ENCODE data around the gene PAPOLB. TPM values are rescaled to one million over a fixed set of nuclear protein-coding genes. Genes with fewer than 3 reads are reported as not detected.

The PAPOLB gene
- total RNA-seq, 2 donors from 2014 or later, result not detected

DNA sequence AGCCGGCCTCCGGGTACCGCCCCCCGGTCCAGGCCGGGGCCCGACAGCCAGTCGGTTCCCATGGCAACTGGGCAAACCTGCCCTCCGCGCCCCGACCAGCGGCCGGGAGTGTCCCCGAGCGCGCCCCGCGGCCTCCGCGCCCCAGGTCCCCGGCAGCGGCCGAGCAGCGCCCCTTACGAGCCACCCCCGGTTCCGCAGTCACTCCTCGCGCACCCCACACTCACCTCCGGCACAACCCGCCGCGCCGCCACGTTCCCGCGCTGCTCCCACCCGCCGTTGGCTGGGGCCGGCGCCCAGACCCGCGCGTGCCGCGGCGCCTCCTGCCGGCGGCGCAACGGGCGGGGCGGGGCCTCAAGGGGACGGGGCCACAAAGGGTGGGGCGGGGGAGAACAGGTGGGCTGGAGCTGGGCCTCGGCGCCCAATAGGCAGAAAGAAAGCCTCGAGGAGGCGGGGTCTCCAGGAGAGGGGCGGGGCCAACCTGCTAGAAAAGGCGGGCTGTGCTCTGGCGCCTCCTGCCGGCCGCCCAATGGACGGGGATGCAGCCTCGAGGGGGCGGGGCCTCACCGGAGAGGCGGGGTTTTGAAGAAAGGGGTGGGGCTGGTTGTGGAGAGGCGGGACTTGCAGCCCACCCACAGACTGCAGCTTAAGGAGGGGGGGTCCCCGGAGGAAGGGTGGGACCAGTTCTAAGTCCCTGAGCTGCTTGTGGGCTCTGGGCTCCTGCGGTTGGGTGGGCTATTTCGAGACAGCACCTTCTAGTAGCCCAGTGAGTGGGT, 21.7 kb upstream of the PAPOLB start, which contains the start of gene RADIL:
Gene RADIL, minus strand, starts transcription at position 345 of the 773 bp plus-strand sequence. CDS start 5,577 bp downstream, outside the sequence.
- peak; percentile 99 for ATAC-seq (replicated peaks)
- Mint-ChIP-seq H3K9me3 (no peaks in the 10 kb centered on the region), H3K27me3 (peaks cover 15% of the 10 kb centered on the region), H3K36me3 (ENCODE audit: low read depth) (no peaks in the 10 kb centered on the region), H3K4me3 (peak within 1 kb of the TSS; percentile 58), H3K27ac (no peak within 1 kb of the TSS), H3K4me1 (peaks cover 6% of the 10 kb centered on the region)

DNA sequence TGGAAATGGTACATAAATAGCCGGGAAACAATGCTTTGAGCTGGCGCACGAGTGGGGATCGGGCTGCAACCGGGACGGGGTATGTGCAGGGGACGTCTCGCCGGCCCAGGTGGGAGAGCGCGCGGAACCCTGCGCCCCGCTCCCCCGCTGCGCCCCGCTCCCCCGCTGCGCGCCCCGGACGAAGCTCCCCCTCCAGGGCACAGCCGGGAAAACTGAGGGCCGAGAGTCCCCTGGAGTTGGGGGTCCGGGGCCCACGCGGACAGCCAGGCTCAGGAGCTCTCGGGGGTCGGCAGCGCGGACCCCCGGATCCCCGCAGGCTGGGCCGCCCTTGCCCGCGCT, 21.2 kb upstream of the PAPOLB start:
- no peak for ATAC-seq (replicated peaks)
- H3K27ac Mint-ChIP-seq, result no peak overlapping the region
- H3K36me3 Mint-ChIP-seq (ENCODE audit: low read depth), result no peaks in the 10 kb centered on the region
- H3K27me3 Mint-ChIP-seq, result peaks cover 15% of the 10 kb centered on the region
- H3K4me3 Mint-ChIP-seq, result peak overlapping the region; percentile 58
- no peaks in the 10 kb centered on the region for H3K9me3 Mint-ChIP-seq
- peaks cover 6% of the 10 kb centered on the region for H3K4me1 Mint-ChIP-seq

DNA sequence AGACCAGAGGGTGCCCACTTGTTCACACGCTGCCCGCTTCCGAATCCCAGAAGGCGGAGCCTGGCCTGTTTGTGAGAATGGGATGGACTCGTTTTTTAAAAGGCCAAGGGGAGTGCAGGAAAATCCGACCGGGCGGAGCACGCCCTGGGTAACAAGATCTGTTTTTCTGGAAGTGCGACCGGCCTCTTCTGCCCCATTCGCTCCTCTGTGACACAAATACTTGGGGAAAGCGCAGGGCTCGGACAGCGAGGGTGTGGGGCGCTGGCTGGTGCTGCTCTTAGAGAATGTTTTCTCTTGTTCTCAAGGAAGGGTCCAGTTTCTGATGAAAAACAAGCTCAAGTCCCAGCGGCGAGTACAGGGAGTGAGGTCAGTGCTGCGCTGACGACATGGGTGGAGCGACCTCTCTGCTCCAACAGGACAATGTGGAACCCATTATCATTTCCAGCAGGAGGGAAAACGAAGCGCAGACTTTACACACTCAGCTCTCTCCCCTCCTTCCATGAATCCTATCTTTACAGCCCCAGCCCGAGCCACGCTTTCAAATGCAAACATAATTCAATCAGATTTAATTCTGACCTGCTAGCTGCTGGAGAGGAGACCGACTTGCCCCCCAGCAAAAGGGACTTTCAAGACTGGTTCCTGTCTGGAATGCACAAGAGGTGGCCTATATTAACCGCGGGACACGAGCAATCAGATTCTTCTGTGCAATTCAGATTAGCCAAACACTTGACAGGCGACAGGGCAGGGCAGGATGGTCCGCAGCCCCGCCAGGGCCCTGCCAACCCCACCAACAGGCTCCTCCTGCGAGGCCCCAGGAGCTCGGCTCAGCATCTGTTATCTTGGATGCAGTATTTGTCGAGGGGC, 20.6 kb upstream of the PAPOLB start:
- Mint-ChIP-seq H3K4me3 (peak overlapping the region; percentile 58), H3K4me1 (peaks cover 6% of the 10 kb centered on the region), H3K36me3 (ENCODE audit: low read depth) (no peaks in the 10 kb centered on the region), H3K9me3 (no peaks in the 10 kb centered on the region), H3K27ac (no peak overlapping the region), H3K27me3 (peaks cover 15% of the 10 kb centered on the region)
- no peak for ATAC-seq (replicated peaks)

DNA sequence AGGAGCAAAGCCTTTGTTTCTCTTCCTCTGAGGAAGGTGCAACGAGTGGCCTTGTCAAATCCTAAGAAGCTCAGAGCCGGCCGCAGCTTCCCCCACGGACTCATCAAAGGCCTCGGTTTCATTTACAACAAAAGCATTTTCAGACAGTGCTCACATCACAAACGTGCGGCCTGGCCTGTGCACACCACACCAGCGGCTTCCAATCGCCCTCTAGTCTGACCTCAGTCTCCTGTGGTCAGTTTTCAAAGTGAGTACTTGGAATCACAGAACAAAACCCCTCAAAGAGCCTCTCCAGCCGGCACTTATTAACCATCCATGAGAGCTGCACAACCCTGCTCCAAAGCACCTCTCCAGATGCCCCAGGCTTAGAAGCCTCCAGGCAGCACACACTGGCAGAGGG, 18.4 kb upstream of the PAPOLB start:
- Mint-ChIP-seq H3K36me3 (ENCODE audit: low read depth) (no peaks in the 10 kb centered on the region), H3K27ac (no peak overlapping the region), H3K9me3 (no peaks in the 10 kb centered on the region), H3K4me1 (peaks cover 6% of the 10 kb centered on the region), H3K27me3 (peaks cover 15% of the 10 kb centered on the region), H3K4me3 (no peak overlapping the region)
- ATAC-seq (replicated peaks), result no peak

DNA sequence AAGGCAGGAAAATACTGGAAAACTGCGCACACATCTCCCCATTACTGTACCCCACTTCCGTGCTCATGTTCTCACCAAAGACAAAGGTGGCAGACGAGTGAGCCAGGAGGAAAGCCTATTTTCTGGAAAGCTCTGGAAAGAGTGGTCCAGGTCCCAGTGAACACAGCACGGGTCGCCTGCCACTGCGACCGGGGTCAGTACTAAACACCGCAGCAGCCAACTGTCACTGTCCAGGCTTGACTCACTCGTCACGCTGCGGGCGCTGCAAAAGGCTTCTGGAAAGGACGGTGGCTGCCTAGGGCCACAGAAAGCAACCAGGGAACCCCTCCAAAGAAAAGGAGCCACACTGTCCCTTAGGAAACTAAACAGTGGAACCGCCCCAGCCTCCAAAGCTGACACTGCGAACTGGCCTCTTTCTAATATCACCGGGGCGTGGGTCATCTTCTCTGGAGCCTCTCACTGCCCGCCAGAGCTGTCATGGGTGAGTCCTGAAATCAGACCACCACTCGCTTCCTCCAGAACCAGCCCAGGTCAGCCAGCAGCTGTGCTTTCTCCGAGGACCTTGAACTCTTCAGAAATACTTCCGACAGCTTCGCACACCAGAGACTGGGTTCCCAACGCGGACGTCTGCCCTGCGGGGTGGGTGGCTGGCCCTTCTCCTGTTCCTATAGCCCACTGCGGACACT, 17.7 kb upstream of the PAPOLB start:
- Mint-ChIP-seq H3K27me3 (peaks cover 15% of the 10 kb centered on the region), H3K4me1 (peaks cover 6% of the 10 kb centered on the region), H3K36me3 (ENCODE audit: low read depth) (no peaks in the 10 kb centered on the region), H3K9me3 (no peaks in the 10 kb centered on the region), H3K4me3 (no peak overlapping the region), H3K27ac (no peak overlapping the region)
- no peak for ATAC-seq (replicated peaks)

DNA sequence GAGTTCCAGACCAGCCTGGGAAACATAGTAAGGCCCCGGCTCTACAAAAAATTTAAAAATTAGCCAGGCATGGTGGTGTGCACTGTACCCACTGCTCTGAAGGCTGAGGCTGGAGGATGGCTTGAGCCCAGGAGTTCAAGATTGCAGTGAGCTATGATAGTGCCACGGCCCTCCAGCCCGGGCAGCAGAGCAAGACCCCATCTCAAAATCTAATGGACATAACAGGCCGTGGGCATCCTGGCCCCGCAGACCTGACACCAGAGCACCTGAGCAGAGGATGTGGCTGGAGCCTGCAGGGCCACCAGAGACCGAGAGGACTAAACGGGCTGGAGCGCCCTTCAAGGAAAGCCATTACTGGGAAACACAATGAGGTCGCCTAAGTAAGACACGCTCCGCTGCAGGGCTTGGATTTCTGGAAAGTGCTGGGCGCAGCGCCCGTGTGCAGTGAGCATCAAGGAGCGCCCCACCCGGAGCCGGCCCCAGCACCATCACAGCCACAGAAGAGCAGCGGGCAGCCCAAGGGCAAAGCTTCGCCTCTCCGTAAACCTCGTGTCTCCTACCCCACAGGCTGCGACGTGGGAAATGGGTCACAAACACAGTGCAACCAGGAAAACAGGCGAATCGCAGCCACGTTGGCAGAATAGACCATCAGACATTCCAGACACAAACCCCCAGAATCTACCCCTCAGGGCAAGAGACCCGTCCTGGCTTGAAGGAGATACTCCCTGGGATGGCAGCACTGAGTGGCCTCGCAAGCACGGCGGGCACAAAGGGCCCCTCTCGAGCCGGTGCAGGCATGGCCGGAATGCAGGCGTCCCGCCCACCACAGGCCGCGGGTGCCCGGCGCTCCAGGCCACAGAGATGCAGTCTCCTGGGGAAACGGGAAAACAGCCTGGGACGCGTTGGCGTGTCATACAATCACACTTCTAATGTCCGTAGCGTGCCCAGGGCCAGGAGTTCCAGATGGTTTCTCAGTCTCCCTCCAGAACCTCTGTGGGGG, 16.8 kb upstream of the PAPOLB start:
- Mint-ChIP-seq H3K27me3 (peaks cover 15% of the 10 kb centered on the region), H3K9me3 (no peaks in the 10 kb centered on the region), H3K4me3 (no peak overlapping the region), H3K27ac (no peak overlapping the region), H3K36me3 (ENCODE audit: low read depth) (no peaks in the 10 kb centered on the region), H3K4me1 (peaks cover 6% of the 10 kb centered on the region)
- ATAC-seq (replicated peaks), result no peak

DNA sequence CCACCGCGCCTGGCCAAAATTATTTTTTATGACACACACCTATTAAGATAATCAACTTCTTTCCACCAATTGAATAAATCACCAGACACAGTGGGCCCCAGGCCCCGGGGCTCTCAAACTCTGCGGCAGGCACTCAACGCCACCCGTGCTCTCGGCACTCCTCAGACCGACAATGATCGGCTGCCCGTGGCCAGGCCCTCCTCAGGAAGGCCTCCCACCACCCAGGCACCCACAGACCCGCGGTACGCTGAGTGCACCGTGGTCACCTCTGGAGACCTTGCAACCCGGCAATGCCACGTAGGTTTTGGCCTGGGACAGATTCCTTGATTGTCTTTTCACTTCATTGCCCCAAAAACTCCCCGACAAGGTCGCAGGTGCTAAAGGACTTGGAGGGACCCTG, 14.8 kb upstream of the PAPOLB start:
- ATAC-seq (replicated peaks), result no peak
- Mint-ChIP-seq H3K9me3 (no peaks in the 10 kb centered on the region), H3K4me1 (no peaks in the 10 kb centered on the region), H3K4me3 (no peak overlapping the region), H3K36me3 (ENCODE audit: low read depth) (no peaks in the 10 kb centered on the region), H3K27ac (no peak overlapping the region), H3K27me3 (peaks cover 11% of the 10 kb centered on the region)

DNA sequence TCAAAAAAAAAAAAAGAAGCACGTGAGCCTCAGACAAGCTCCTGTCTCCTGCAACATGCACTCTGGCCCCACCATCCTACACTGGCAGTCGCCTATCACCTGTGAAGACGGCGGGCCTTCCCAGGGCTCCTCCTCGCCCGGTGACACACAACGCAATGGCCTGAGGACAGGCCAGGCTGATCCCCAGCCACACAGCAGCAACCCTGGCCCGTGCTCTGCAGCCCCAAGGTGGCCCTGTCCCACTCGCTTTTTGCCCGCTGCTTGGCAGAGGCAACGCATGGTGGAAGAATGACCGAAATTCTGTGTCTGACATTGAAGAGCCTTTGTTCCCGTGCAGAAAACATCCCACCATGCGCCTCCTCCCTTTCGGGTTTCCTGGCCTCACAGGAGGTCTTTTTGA, 13.6 kb upstream of the PAPOLB start:
- Mint-ChIP-seq H3K4me3 (no peak overlapping the region), H3K27ac (no peak overlapping the region)
- no peak for ATAC-seq (replicated peaks)

DNA sequence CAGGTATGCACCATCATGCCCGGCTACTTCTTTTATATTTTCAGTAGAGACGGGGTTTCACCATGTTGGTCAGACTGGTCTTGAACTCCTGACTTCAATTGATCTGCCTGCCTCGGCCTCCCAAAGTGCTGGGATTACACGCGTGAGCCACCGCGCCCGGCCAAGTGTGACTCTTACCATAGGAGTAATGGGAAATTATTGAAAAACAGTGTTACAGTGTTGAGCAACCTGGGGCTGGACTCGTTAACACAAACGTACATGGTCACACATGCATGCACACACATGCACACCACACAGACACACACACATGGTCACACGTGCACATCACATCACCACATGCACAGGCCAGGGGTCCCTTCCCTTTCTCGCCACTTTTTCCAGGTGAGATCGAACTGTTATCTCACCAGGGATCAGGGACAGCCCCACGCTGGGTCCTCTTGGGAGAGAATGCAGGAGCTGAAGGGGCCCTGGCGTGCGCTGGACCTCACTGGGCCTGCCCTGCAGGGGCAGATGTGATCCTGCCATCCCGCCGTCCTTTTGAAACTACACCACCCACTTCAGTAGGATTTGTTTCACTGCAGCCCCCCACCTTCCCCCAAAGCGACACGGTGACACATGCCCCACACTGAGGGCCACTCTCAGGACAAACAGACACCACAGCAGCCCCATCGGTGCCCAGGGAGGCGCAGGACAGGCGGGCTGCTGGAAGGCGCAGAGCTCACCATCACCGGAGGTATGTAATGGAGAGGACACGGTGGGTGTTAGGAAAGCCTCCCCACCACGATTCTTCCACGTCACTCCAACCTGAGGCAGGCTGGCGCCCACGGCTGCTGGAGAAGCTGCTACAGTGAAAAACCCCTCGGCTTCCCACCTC, 11.5 kb upstream of the PAPOLB start:
- no peak for ATAC-seq (replicated peaks)
- Mint-ChIP-seq H3K9me3 (no peaks in the 10 kb centered on the region), H3K36me3 (ENCODE audit: low read depth) (no peaks in the 10 kb centered on the region), H3K27ac (no peak overlapping the region), H3K27me3 (peaks cover 17% of the 10 kb centered on the region), H3K4me3 (no peak overlapping the region), H3K4me1 (no peaks in the 10 kb centered on the region)

More for the DNA sequence above, 13.6 kb upstream of the PAPOLB start:
- Mint-ChIP-seq H3K27me3 (peaks cover 12% of the 10 kb centered on the region), H3K36me3 (ENCODE audit: low read depth) (no peaks in the 10 kb centered on the region), H3K4me1 (no peaks in the 10 kb centered on the region), H3K9me3 (no peaks in the 10 kb centered on the region)

DNA sequence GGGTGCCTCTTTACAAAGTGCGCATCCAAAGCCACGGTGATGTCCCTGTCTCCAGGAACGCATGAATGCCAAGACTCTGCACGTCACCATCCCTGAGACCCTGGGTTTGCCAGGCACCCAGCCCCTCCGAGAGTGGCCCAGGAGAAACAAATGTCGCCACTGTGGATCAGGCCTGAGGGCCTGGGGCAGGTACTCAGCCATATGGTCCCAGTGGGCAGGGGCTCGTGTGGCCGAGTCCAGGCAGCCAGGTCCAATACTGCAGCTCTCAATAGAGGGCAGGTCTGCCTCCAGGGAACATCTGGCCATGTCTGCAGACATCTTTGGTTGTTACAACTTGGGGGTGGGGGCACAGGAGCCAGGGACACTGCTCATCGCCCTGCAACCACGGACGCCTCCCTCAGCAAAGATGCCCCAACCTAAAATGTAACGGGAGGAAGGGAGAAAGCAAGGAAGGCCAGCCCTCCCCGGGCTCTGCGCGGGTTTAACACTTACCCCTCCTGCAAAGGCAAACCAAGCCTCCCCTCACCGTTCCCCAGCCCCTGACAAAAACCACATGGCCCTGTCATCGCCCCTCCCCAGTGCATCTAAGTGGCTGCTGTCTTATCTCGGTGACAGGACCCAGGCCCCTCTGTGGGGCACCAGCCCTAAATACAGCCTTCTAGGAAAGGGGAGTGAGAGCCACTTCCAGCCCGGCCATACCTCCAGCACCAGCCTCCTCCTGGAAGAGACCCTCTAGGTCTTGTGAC, 10.3 kb upstream of the PAPOLB start:
- H3K4me3 Mint-ChIP-seq, result no peak overlapping the region
- peaks cover 17% of the 10 kb centered on the region for H3K27me3 Mint-ChIP-seq
- H3K9me3 Mint-ChIP-seq, result no peaks in the 10 kb centered on the region
- no peaks in the 10 kb centered on the region for H3K36me3 Mint-ChIP-seq (ENCODE audit: low read depth)
- H3K4me1 Mint-ChIP-seq, result no peaks in the 10 kb centered on the region
- no peak for ATAC-seq (replicated peaks)
- H3K27ac Mint-ChIP-seq, result no peak overlapping the region

DNA sequence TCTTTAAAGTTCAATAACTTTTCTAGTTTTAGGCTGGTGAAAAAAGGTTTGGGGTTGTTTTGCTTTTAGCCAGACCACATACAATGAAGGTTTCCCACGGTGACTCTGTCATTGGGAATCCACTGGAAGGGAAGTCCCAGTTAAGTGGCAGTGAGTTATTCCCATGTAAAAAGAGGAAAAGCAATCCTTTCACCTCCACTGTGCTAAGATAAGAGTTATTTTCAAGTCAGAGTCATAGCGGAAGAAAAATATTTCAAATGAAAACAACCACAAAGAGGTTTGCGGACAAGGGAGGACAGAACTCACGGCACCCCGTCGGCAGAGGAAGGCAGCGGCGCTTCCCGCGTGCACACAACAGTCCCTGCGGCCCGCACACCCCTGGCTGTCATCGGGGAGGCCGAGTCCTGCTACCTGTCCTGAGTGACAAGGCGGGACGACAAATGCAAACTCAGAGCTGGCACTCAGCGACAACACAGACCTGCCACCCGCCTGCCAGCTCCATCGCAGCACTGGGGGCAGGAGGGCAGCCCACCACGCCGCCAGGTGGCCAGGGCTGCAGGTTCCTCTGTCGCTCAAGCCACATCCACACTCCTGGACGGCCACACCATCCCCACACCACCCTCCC, 9.3 kb upstream of the PAPOLB start:
- H3K4me3 Mint-ChIP-seq, result no peak overlapping the region
- H3K4me1 Mint-ChIP-seq, result no peaks in the 10 kb centered on the region
- peaks cover 17% of the 10 kb centered on the region for H3K27me3 Mint-ChIP-seq
- no peak for ATAC-seq (replicated peaks)
- H3K27ac Mint-ChIP-seq, result no peak overlapping the region
- H3K36me3 Mint-ChIP-seq (ENCODE audit: low read depth), result no peaks in the 10 kb centered on the region
- H3K9me3 Mint-ChIP-seq, result no peaks in the 10 kb centered on the region

DNA sequence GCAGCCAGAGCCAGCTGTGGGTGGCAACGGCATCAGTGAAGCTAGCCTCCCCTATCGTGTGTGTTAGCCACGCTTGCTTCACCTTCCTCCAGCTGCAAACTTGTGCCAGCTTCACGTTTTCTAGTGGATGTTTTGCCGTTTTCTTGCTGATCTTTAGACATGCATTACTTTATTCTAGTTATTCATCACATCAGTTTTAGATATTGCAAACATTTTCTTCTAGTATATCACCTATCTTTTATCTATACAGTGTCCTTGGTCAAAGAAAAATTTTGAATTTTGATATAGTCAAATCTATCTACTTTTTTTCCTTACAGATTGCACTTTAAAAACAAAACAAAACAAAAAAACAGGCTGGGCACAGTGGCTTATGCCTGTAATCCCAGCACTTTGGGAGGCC, 6.7 kb upstream of the PAPOLB start:
- Mint-ChIP-seq H3K4me1 (no peaks in the 10 kb centered on the region), H3K27me3 (peaks cover 37% of the 10 kb centered on the region), H3K9me3 (peaks cover 5% of the 10 kb centered on the region), H3K36me3 (ENCODE audit: low read depth) (no peaks in the 10 kb centered on the region), H3K27ac (no peak overlapping the region), H3K4me3 (no peak overlapping the region)
- ATAC-seq (replicated peaks), result no peak

Measured in activated T-helper 17 cell treated with anti-CD3 and anti-CD28 coated beads, Interleukin-2, amount 50 U/mL, for 72 hours (primary cell).